Lung (tissue), 12 donors: Measurements from ENCODE around the gene SLC29A4. TPM values are rescaled to one million over a fixed set of nuclear protein-coding genes. Genes with fewer than 3 reads are reported as not detected.

Experiments used
- ATAC-seq: fragments of 200-7000 bp; cut with Tn5 transposase; one replicate; pipeline ENCODE4 v1.9.1; 2020; ENCODE audit warnings: moderate number of reproducible peaks; ENCODE audit not compliant: insufficient read depth, low FRiP score
- DNase-seq, 3 donors: peaks; one replicate each; pipeline ENCODE4 v3.0.0-alpha.2; 2013 to 2017
- H3K27ac ChIP-seq, 2 donors: one replicate each; pipeline ENCODE4 v1.5.1; 2013; ENCODE audit warnings: mild to moderate bottlenecking in 2 of 2, moderate library complexity in 2 of 2, control low read depth in 1 of 2, inconsistent platforms in 1 of 2, low read depth in 1 of 2, low read length in 1 of 2
- H3K27me3 ChIP-seq, 3 donors: one replicate each; pipeline ENCODE4 v1.5.1; 2013; ENCODE audit warnings: low read length in 2 of 3; ENCODE audit not compliant: control insufficient read depth in 3 of 3, insufficient read depth in 3 of 3
- H3K36me3 ChIP-seq, 4 donors: one replicate each; pipeline ENCODE4 v1.5.1; 2013; ENCODE audit warnings: low read length in 4 of 4, mild to moderate bottlenecking in 1 of 4, moderate library complexity in 1 of 4; ENCODE audit not compliant: control insufficient read depth in 4 of 4, insufficient read depth in 4 of 4
- H3K4me1 ChIP-seq, 5 donors: one replicate each; pipeline ENCODE4 v1.5.1; 2013; ENCODE audit warnings: low read length in 5 of 5, mild to moderate bottlenecking in 2 of 5, moderate library complexity in 1 of 5; ENCODE audit not compliant: control insufficient read depth in 5 of 5, insufficient read depth in 5 of 5
- H3K4me3 ChIP-seq: one replicate; pipeline ENCODE4 v1.5.1; 2013; ENCODE audit warnings: mild to moderate bottlenecking, control low read depth, moderate library complexity
- H3K9ac ChIP-seq, 2 donors: one replicate each; pipeline ENCODE4 v1.5.1; 2013; ENCODE audit warnings: low read length in 2 of 2, control low read depth in 1 of 2; ENCODE audit not compliant: insufficient read depth in 1 of 2
- H3K9me3 ChIP-seq, 4 donors: one replicate each; pipeline ENCODE4 v1.5.1; 2013; ENCODE audit warnings: low read length in 3 of 4, mild to moderate bottlenecking in 1 of 4, moderate library complexity in 1 of 4; ENCODE audit not compliant: control insufficient read depth in 4 of 4, insufficient read depth in 3 of 4
- WGBS, 2 donors: extraction: QIAGEN DNeasy Blood & Tissue Kit; methylation state at CpG; one replicate each; pipeline ENCODE4 v1.1.7; 2013; 5-methylcytosine and 5-hydroxymethylcytosine counted together
- polyA plus RNA-seq, 2 donors: library from polyadenylated mRNA; stranded (reverse); fragments of 200-250 nt; gene quantifications; one replicate each; pipeline ENCODE4 v1.2.1, GENCODE V29; 2013
- total RNA-seq, 2 donors: library from RNA; depleted of rRNA in 1 of 2; stranded (reverse); fragments of >200 nt in 1 of 2; gene quantifications; one replicate each; pipeline ENCODE4 v1.2.1, GENCODE V29; 2014 to 2021
- TF ChIP-seq, protein P1 (sequence below): IDR thresholded peaks from 2 replicates; pipeline ENCODE4 v1.5.1; 2012; ENCODE audit warnings: mild to moderate bottlenecking; ENCODE audit errors: control extremely low read depth, extremely low read depth
- donor health status: control.
- donor health status: control.
- donor health status: Bipolar disorder and iron deficiency.
- donor health status: healthy.
- donor health status: DM: yes; HTN: yes; CAD: no.

The SLC29A4 gene
- total and polyA plus RNA-seq, 4 donors, result 0.87 to 5.7 (median 2.0) TPM

DNA sequence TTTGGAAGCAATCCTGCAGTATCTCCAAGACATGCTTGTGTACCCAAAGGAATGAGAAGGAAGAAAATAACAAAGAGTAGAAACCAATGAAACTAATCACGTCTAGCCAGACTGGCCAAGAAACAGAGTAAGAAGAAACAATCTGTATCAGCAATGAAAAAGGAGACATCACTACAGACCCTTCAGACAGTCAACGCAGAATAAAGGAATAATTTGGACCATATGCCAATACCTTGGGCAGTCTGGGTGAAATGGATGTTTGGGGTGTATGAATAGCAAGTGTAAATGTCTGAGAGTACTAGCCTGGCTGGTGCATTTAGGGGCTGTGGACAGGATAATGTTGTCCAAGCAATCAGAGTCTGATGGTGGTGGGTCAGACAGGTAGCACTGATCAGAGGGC lies 61.1 kb downstream of the SLC29A4 start:
- no peak overlapping the region for H3K9ac ChIP-seq
- no peak overlapping the region for H3K4me3 ChIP-seq
- no peaks in the 10 kb centered on the region for H3K4me1 ChIP-seq
- ATAC-seq, result no peak
- H3K27ac ChIP-seq, result no peak overlapping the region
- H3K27me3 ChIP-seq, result no peaks in the 10 kb centered on the region
- H3K9me3 ChIP-seq, result peaks cover 0 to 11% (median 6%) of the 10 kb centered on the region in 4 donors
- TF ChIP-seq, protein P1, sequence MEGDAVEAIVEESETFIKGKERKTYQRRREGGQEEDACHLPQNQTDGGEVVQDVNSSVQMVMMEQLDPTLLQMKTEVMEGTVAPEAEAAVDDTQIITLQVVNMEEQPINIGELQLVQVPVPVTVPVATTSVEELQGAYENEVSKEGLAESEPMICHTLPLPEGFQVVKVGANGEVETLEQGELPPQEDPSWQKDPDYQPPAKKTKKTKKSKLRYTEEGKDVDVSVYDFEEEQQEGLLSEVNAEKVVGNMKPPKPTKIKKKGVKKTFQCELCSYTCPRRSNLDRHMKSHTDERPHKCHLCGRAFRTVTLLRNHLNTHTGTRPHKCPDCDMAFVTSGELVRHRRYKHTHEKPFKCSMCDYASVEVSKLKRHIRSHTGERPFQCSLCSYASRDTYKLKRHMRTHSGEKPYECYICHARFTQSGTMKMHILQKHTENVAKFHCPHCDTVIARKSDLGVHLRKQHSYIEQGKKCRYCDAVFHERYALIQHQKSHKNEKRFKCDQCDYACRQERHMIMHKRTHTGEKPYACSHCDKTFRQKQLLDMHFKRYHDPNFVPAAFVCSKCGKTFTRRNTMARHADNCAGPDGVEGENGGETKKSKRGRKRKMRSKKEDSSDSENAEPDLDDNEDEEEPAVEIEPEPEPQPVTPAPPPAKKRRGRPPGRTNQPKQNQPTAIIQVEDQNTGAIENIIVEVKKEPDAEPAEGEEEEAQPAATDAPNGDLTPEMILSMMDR, result no peak
- WGBS, 2 donors, result 94 to 97% methylated on average over 2 of the region's 2 CpGs
- H3K36me3 ChIP-seq, result peaks cover 35 to 69% (median 50%) of the 10 kb centered on the region in 4 donors
- peak in 1 of 3 donors; percentile 29 for DNase-seq

DNA sequence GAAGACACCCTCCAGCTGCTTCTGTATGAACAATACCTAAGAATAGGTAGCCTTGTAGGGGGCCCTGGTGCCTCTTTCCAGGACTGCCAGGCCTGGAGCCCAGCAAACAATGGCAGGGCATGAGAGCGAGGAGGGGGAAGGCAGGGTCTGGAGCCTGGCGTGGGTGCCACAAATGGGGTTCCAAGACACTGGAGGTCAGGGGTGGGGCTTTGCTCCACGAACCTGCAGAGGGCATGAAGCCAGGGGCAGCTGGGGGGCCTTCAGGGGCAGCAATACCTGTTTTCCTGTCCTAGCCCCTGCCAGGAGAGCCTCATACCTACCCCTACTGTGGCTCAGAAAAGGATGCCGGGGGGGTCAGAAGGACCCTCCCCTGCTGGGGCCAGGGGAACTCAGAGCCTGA lies 61.6 kb downstream of the SLC29A4 start:
- 97 to 98% methylated on average over 4 of the region's 4 CpGs for WGBS, 2 donors
- peaks cover 35 to 65% (median 48%) of the 10 kb centered on the region in 4 donors for H3K36me3 ChIP-seq
- ATAC-seq, result no peak
- no peak for DNase-seq
- no peaks in the 10 kb centered on the region for H3K4me1 ChIP-seq
- TF ChIP-seq, protein P1, result no peak
- no peak overlapping the region for H3K27ac ChIP-seq
- H3K27me3 ChIP-seq, result no peaks in the 10 kb centered on the region
- H3K9me3 ChIP-seq, result peaks cover 0 to 11% (median 6%) of the 10 kb centered on the region in 4 donors
- no peak overlapping the region for H3K9ac ChIP-seq
- no peak overlapping the region for H3K4me3 ChIP-seq

DNA sequence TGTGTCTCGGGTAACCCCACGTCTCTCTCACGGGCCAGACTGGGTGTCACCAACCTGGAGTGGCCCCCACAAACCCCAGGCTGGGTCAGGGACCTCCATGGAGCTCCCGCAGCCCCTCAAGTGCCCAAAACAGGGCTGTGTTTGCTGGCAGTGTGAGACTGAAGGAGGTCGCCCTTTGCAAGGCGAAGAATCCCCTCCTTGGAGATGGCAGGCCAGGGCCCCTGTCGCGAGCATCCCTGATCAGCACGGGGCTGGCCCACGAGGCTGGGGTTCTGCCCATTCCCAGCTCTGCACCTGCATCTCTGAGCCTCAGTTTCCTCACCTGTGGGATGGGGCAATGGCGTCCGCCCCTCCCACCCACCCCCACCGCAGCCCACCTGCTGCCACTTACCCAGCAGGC lies 62.4 kb downstream of the SLC29A4 start:
- Histone ChIP-seq H3K4me3 (no peak overlapping the region), H3K9me3 (peaks cover 0 to 11% (median 6%) of the 10 kb centered on the region in 4 donors), H3K27ac (no peak overlapping the region), H3K4me1 (no peaks in the 10 kb centered on the region), H3K27me3 (no peaks in the 10 kb centered on the region), H3K36me3 (peaks cover 35 to 60% (median 50%) of the 10 kb centered on the region in 4 donors), H3K9ac (no peak overlapping the region)
- no peak for ATAC-seq
- TF ChIP-seq, protein P1, result no peak
- 97 to 99% methylated on average over 13 of the region's 13 CpGs for WGBS, 2 donors
- no peak for DNase-seq

DNA sequence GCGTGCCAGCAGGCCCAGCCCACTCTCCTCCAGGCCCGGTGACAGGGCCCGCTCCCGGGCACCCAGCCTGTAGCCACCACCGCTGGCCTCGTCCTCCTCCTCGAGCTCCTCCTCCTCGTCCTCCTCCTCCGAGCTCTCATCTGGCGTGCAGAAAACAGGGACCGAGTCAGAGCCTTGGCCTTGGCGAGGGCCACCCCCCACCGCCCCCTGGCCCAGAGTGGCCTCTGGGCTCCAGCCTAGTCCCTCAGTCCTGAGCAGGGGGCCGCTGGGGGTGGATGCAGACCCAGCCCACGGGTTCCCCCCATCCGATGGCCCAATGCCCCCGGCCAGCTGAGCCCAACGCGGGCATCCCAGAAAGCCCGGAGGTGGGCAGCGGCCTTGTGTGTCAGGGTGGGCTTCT lies 62.9 kb downstream of the SLC29A4 start:
- Histone ChIP-seq H3K36me3 (peaks cover 35 to 62% (median 48%) of the 10 kb centered on the region in 4 donors), H3K4me3 (no peak overlapping the region), H3K9me3 (peaks cover 0 to 11% (median 6%) of the 10 kb centered on the region in 4 donors), H3K27ac (no peak overlapping the region), H3K9ac (no peak overlapping the region), H3K4me1 (no peaks in the 10 kb centered on the region), H3K27me3 (no peaks in the 10 kb centered on the region)
- ATAC-seq, result no peak
- no peak for DNase-seq
- TF ChIP-seq, protein P1, result no peak
- WGBS, 2 donors, result 94 to 98% methylated on average over 21 of the region's 21 CpGs
